Neural crest cell (in vitro differentiated cells): ENCODE results near the gene VSX1. TPM values are rescaled to one million over a fixed set of nuclear protein-coding genes. Genes with fewer than 3 reads are reported as not detected.

Experiments
- DNase-seq: peaks from one replicate; pipeline ENCODE4 v3.0.0; 2021; ENCODE audit warnings: low read depth, mixed read lengths, low spot score
- H3K27ac Mint-ChIP-seq: one replicate; pipeline ENCODE4 v1.8.0; 2021; ENCODE audit warnings: mild to moderate bottlenecking, mixed read lengths; ENCODE audit not compliant: unreplicated experiment
- H3K27me3 Mint-ChIP-seq: 2 replicates; pipeline ENCODE4 v1.8.0; 2021; ENCODE audit warnings: low read depth, mild to moderate bottlenecking, mixed read lengths
- H3K36me3 Mint-ChIP-seq: 2 replicates; pipeline ENCODE4 v1.8.0; 2021; ENCODE audit warnings: low read depth, mild to moderate bottlenecking, mixed read lengths
- H3K4me1 Mint-ChIP-seq: 2 replicates; pipeline ENCODE4 v1.8.0; 2021; ENCODE audit warnings: mixed read lengths
- H3K4me3 Mint-ChIP-seq: one replicate; pipeline ENCODE4 v1.8.0; 2021; ENCODE audit warnings: mild to moderate bottlenecking, mixed read lengths
- H3K9me3 Mint-ChIP-seq: 2 replicates; pipeline ENCODE4 v1.8.0; 2021; ENCODE audit warnings: mixed read lengths
- CTCF ChIP-seq: fragments of 200-600 bp; sonication (generic); conservative IDR thresholded peaks from 2 replicates; pipeline ENCODE4 v1.5.0; 2021; ENCODE audit warnings: antibody characterized with exemption, mild to moderate bottlenecking
- total RNA-seq: library from RNA; stranded (reverse); gene quantifications from 2 replicates; pipeline ENCODE4 v1.2.1, GENCODE V29; 2021

VSX1 gene
- total RNA-seq, 1 donor from 2014 or later: 4.2 TPM

- no peak for DNase-seq
- Mint-ChIP-seq H3K27me3 (peaks cover 17% of the 10 kb centered on the region), H3K9me3 (no peaks in the 10 kb centered on the region), H3K4me1 (no peaks in the 10 kb centered on the region), H3K27ac (no peak overlapping the region), H3K4me3 (no peak overlapping the region), H3K36me3 (no peaks in the 10 kb centered on the region)
- no peak for TF ChIP-seq CTCF
These were observed 36.0 kb upstream of the VSX1 start for GRCh38 chr20:25117990-25118389.

- H3K27ac Mint-ChIP-seq: no peak overlapping the region
These were observed 35.0 kb upstream of the VSX1 start for GRCh38 chr20:25116739-25117458.

GRCh38 chr20:25103526-25103925 lies 21.6 kb upstream of the VSX1 start:
- Mint-ChIP-seq H3K27ac (no peak overlapping the region), H3K9me3 (peaks cover 2% of the 10 kb centered on the region), H3K4me1 (peaks cover 6% of the 10 kb centered on the region), H3K4me3 (no peak overlapping the region), H3K27me3 (peaks cover 31% of the 10 kb centered on the region), H3K36me3 (no peaks in the 10 kb centered on the region)
- no peak for DNase-seq
- TF ChIP-seq CTCF: no peak

More at GRCh38 chr20:25116739-25117458, 35.0 kb upstream of the VSX1 start:
- Mint-ChIP-seq H3K9me3 (no peaks in the 10 kb centered on the region), H3K27me3 (peaks cover 17% of the 10 kb centered on the region), H3K36me3 (no peaks in the 10 kb centered on the region), H3K4me1 (no peaks in the 10 kb centered on the region), H3K4me3 (no peak overlapping the region)
- DNase-seq: no peak
- TF ChIP-seq CTCF: no peak

- no peak for TF ChIP-seq CTCF
- peaks cover 2% of the 10 kb centered on the region for H3K9me3 Mint-ChIP-seq
- H3K27me3 Mint-ChIP-seq: peaks cover 16% of the 10 kb centered on the region
- H3K4me1 Mint-ChIP-seq: peaks cover 6% of the 10 kb centered on the region
- H3K27ac Mint-ChIP-seq: peak overlapping the region; percentile 72
- no peak for DNase-seq
- H3K36me3 Mint-ChIP-seq: no peaks in the 10 kb centered on the region
- no peak overlapping the region for H3K4me3 Mint-ChIP-seq
These were observed 19.0 kb upstream of the VSX1 start for GRCh38 chr20:25100914-25101313.

GRCh38 chr20:25099601-25100140 lies 17.7 kb upstream of the VSX1 start:
- no peak for TF ChIP-seq CTCF
- DNase-seq: no peak
- Mint-ChIP-seq H3K36me3 (no peaks in the 10 kb centered on the region), H3K4me3 (no peak overlapping the region), H3K9me3 (peaks cover 2% of the 10 kb centered on the region), H3K27ac (no peak overlapping the region), H3K4me1 (peaks cover 6% of the 10 kb centered on the region), H3K27me3 (peaks cover 22% of the 10 kb centered on the region)
